Spleen (tissue), 11 donors: ENCODE data around the gene TMEM234. TPM values are rescaled to one million over a fixed set of nuclear protein-coding genes. Genes with fewer than 3 reads are reported as not detected.

Source experiments
- DNase-seq: peaks from one replicate; pipeline ENCODE4 v3.0.0-alpha.2; 2020
- H3K27ac ChIP-seq, 8 donors: fragments of 200-600 bp; sonication (generic) in 7 of 8; 1 replicate in 4 of 8; 2 replicates in 4 of 8; pipeline versions ENCODE4 v1.5.0 to v1.8.0; 2016 to 2021; ENCODE audit warnings: inconsistent platforms in 4 of 8, mild to moderate bottlenecking in 4 of 8, moderate library complexity in 1 of 8
- H3K27me3 ChIP-seq, 7 donors: fragments of 200-600 bp; sonication (generic) in 6 of 7; replicated peaks in 1 of 7; 1 replicate in 4 of 7; 2 replicates in 3 of 7; pipeline versions ENCODE4 v1.5.0 to v1.8.0; 2016 to 2021; ENCODE audit warnings: inconsistent platforms in 3 of 7, mild to moderate bottlenecking in 1 of 7
- H3K36me3 ChIP-seq, 6 donors: fragments of 200-600 bp; sonication (generic) in 5 of 6; 1 replicate in 4 of 6; 2 replicates in 2 of 6; pipeline versions ENCODE4 v1.5.0 to v1.8.0; 2016 to 2021; ENCODE audit warnings: inconsistent platforms in 2 of 6
- H3K4me1 ChIP-seq, 6 donors: fragments of 200-600 bp; sonication (generic) in 5 of 6; 1 replicate in 3 of 6; 2 replicates in 3 of 6; pipeline versions ENCODE4 v1.5.0 to v1.8.0; 2016 to 2021; ENCODE audit warnings: inconsistent platforms in 3 of 6
- H3K4me3 ChIP-seq, 8 donors: fragments of 200-600 bp; sonication (generic) in 7 of 8; 1 replicate in 4 of 8; 2 replicates in 4 of 8; pipeline versions ENCODE4 v1.5.0 to v1.8.0; 2016 to 2021; ENCODE audit warnings: inconsistent platforms in 4 of 8, mild to moderate bottlenecking in 4 of 8, moderate library complexity in 2 of 8
- H3K9me3 ChIP-seq, 8 donors: fragments of 200-600 bp; sonication (generic) in 7 of 8; 1 replicate in 4 of 8; 2 replicates in 4 of 8; pipeline versions ENCODE4 v1.5.0 to v1.8.0; 2016 to 2021; ENCODE audit warnings: inconsistent platforms in 4 of 8
- CTCF ChIP-seq, 11 experiments: fragments of 200-600 bp in 7 of 11; fragments of 450-650 bp in 4 of 11; sonication (generic) in 4 of 11; IDR thresholded peaks in 8 of 11; conservative IDR thresholded peaks in 3 of 11; 1 replicate in 7 of 11; 2 replicates in 4 of 11; pipeline versions ENCODE4 v1.4.0 to v1.8.0; 2016 to 2021; ENCODE audit warnings: antibody characterized with exemption in 11 of 11, inconsistent platforms in 4 of 11, mild to moderate bottlenecking in 1 of 11
- POLR2A ChIP-seq, 3 donors: fragments of 450-650 bp; IDR thresholded peaks; one replicate each; pipeline ENCODE4 v1.5.1; 2017; ENCODE audit warnings: antibody characterized with exemption in 3 of 3, mild to moderate bottlenecking in 1 of 3
- POLR2AphosphoS5 ChIP-seq, 3 donors: sonication (generic); formaldehyde crosslinking; IDR thresholded peaks; one replicate each; pipeline ENCODE4 v1.5.1; 2017; ENCODE audit warnings: antibody characterized with exemption in 3 of 3
- WGBS, 5 donors: extraction: QIAGEN DNeasy Blood & Tissue Kit in 3 of 5; methylation state at CpG; one replicate each; pipeline versions ENCODE4 v1.1.5 to v1.1.7; 2013 to 2018; 5-methylcytosine and 5-hydroxymethylcytosine counted together
- intact Hi-C: fragments of 100-400 bp; cut with DNase I; formaldehyde crosslinking; loops from one replicate; pipeline ENCODE4 v1.15.0; 2023; ENCODE audit warnings: low total_unique reads
- polyA plus RNA-seq, 3 donors: library from polyadenylated mRNA; stranded (reverse); fragments of 200-250 nt; gene quantifications; one replicate each; pipeline ENCODE4 v1.2.1, GENCODE V29; 2013
- total RNA-seq, 7 donors: library from RNA; depleted of rRNA in 3 of 7; stranded (reverse); fragments of >200 nt in 3 of 7; fragmentation: NEBNext Ultra II Directional in 4 of 7; extraction: Animal tissue kit (Norgen Biotek cat#: 25700) in 4 of 7; gene quantifications; one replicate each; pipeline versions ENCODE4 v1.1.0 to v1.2.1, GENCODE V29; 2016 to 2021
- donor health status: healthy with polysubstance abuse.
- donor health status: DM: no; HTN: no; CAD: no; lungs with moderate emphysema.
- donor health status: DM: no; HTN: no; CAD: no.
- donor health status: Bipolar disorder and iron deficiency.
- donor health status: healthy.
- donor health status: DM: no; HTN: no; CAD: no.
- donor health status: DM: yes; HTN: yes; CAD: no.

Gene TMEM234
- total and polyA plus RNA-seq, 10 donors: 7.7 to 30.2 (median 21.0) TPM

- intact Hi-C loops: no loop called here
- 61 to 92% (median 71%) methylated on average over 2 to 3 of the region's 3 CpGs for WGBS, 5 donors
- Histone ChIP-seq H3K27me3 (no peaks in the 10 kb centered on the region), H3K4me3 (peak within 1 kb of the TSS in 3 of 8 donors; percentile 29 to 60 (median 33)), H3K4me1 (peaks cover 34 to 73% (median 63%) of the 10 kb centered on the region in 6 donors), H3K9me3 (no peaks in the 10 kb centered on the region), H3K27ac (peak within 1 kb of the TSS; percentile 49 to 96 (median 90)), H3K36me3 (no peaks in the 10 kb centered on the region)
- TF ChIP-seq POLR2A (IDR thresholded peaks at IDR 0.05): no peak
- TF ChIP-seq POLR2AphosphoS5 (IDR thresholded peaks at IDR 0.05): peak in 1 of 3 donors; percentile 21
- no peak for TF ChIP-seq CTCF (IDR thresholded peaks at IDR 0.05 in 8 of 11, conservative IDR thresholded peaks at IDR 0.05 in 3 of 11)
- DNase-seq: no peak
These were observed 24.7 kb upstream of the TMEM234 start, which contains the start of gene FAM167B for GRCh38 chr1:32246888-32247273. Gene FAM167B (plus strand): TSS chr1:32247222. CDS start chr1:32247422, 200 bp downstream.

GRCh38 chr1:32242341-32242851 is 20.2 kb upstream of the TMEM234 start:
- peak overlapping the region in 1 of 8 donors; percentile 33 for H3K27ac ChIP-seq
- 26 to 36% (median 28%) methylated on average over 7 of the region's 7 CpGs for WGBS, 5 donors
- H3K27me3 ChIP-seq: peaks cover 0 to 22% (median 0%) of the 10 kb centered on the region in 7 donors
- H3K9me3 ChIP-seq: no peaks in the 10 kb centered on the region
- peak overlapping the region in 1 of 8 donors; percentile 4 for H3K4me3 ChIP-seq
- no peak for DNase-seq
- H3K36me3 ChIP-seq: no peaks in the 10 kb centered on the region
- peak in 2 of 3 donors; percentile 8 to 54 for TF ChIP-seq POLR2AphosphoS5 (IDR thresholded peaks at IDR 0.05)
- no peak for TF ChIP-seq POLR2A (IDR thresholded peaks at IDR 0.05)
- H3K4me1 ChIP-seq: peaks cover 11 to 53% (median 41%) of the 10 kb centered on the region in 6 donors
- intact Hi-C loops: no loop called here

- no peaks in the 10 kb centered on the region for H3K36me3 ChIP-seq
- peak; percentile 85 for DNase-seq
- intact Hi-C loops: no loop called here
- TF ChIP-seq CTCF (IDR thresholded peaks at IDR 0.05 in 8 of 11, conservative IDR thresholded peaks at IDR 0.05 in 3 of 11) (peak in 1 of 11 experiments; percentile 1), POLR2A (IDR thresholded peaks at IDR 0.05) (no peak), POLR2AphosphoS5 (IDR thresholded peaks at IDR 0.05) (peak in 2 of 3 donors; percentile 44 to 49)
- H3K27ac ChIP-seq: peak overlapping the region; percentile 59 to 83 (median 76)
- WGBS, 5 donors: 2 to 4% (median 2%) methylated on average over 32 to 55 of the region's 55 CpGs
- peaks cover 7 to 43% (median 34%) of the 10 kb centered on the region in 6 donors for H3K4me1 ChIP-seq
- peak overlapping the region; percentile 40 to 86 (median 66) for H3K4me3 ChIP-seq
- H3K9me3 ChIP-seq: no peaks in the 10 kb centered on the region
- H3K27me3 ChIP-seq: peaks cover 0 to 22% (median 0%) of the 10 kb centered on the region in 7 donors
These were observed 19.0 kb upstream of the TMEM234 start for GRCh38 chr1:32241001-32241763.

- H3K9me3 ChIP-seq: no peaks in the 10 kb centered on the region
- peak overlapping the region; percentile 59 to 83 (median 76) for H3K27ac ChIP-seq
- intact Hi-C loops: no loop called here
- peak overlapping the region; percentile 40 to 86 (median 66) for H3K4me3 ChIP-seq
- TF ChIP-seq CTCF (IDR thresholded peaks at IDR 0.05 in 8 of 11, conservative IDR thresholded peaks at IDR 0.05 in 3 of 11) (peak in 8 of 11 experiments; percentile 6 to 59 (median 28)), POLR2A (IDR thresholded peaks at IDR 0.05) (no peak), POLR2AphosphoS5 (IDR thresholded peaks at IDR 0.05) (peak; percentile 78 to 85 (median 82))
- peaks cover 0 to 22% (median 0%) of the 10 kb centered on the region in 7 donors for H3K27me3 ChIP-seq
- DNase-seq: peak; percentile 88
- no peaks in the 10 kb centered on the region for H3K36me3 ChIP-seq
- H3K4me1 ChIP-seq: peaks cover 7 to 43% (median 34%) of the 10 kb centered on the region in 6 donors
- WGBS, 5 donors: 4 to 8% (median 6%) methylated on average over 47 to 62 of the region's 62 CpGs
These were observed 18.2 kb upstream of the TMEM234 start for GRCh38 chr1:32240140-32240951.
